Skeletal muscle satellite cell (primary cell): ENCODE data around the gene NCKAP5. TPM values are rescaled to one million over a fixed set of nuclear protein-coding genes. Genes with fewer than 3 reads are reported as not detected.

Experiments used
- H3K27me3 ChIP-seq: 2 replicates; pipeline ENCODE4 v1.7.0; 2013; ENCODE audit warnings: low read length; ENCODE audit not compliant: control insufficient read depth, insufficient read depth
- H3K36me3 ChIP-seq: 2 replicates; pipeline ENCODE4 v1.7.0; 2013; ENCODE audit warnings: mild to moderate bottlenecking, control low read depth, low read length; ENCODE audit not compliant: insufficient read depth
- H3K4me1 ChIP-seq: 2 replicates; pipeline ENCODE4 v1.7.0; 2013; ENCODE audit warnings: low read length; ENCODE audit not compliant: control insufficient read depth, insufficient read depth
- H3K4me2 ChIP-seq: 2 replicates; pipeline ENCODE4 v1.7.0; 2013; ENCODE audit warnings: mild to moderate bottlenecking, low read length
- H3K4me3 ChIP-seq: 2 replicates; pipeline ENCODE4 v1.7.0; 2013; ENCODE audit warnings: low read length
- H3K9ac ChIP-seq: 2 replicates; pipeline ENCODE4 v1.7.0; 2013; ENCODE audit warnings: mild to moderate bottlenecking, low read depth, low read length, moderate library complexity
- H3K9me3 ChIP-seq: replicated peaks from 2 replicates; pipeline ENCODE4 v1.7.0; 2013; ENCODE audit warnings: mild to moderate bottlenecking, control low read depth, low read length
- total RNA-seq: library from RNA; depleted of rRNA; stranded (reverse); fragments of >200 nt; gene quantifications from 2 replicates; pipeline ENCODE4 v1.2.3, GENCODE V29; 2012; rRNA removed

NCKAP5 gene
- under 0.01 TPM in 2 replicates for total RNA-seq

- Histone ChIP-seq H3K9ac (peak within 1 kb of the TSS; percentile 53), H3K4me3 (peak within 1 kb of the TSS; percentile 69), H3K4me2 (peak within 1 kb of the TSS; percentile 85), H3K9me3 (no peaks in the 10 kb centered on the region), H3K36me3 (no peaks in the 10 kb centered on the region), H3K4me1 (peaks cover 19% of the 10 kb centered on the region), H3K27me3 (peaks cover 3% of the 10 kb centered on the region)
Observed at GRCh38 chr2:133568172-133568571, at the start of gene NCKAP5. NCKAP5 (minus strand) TSS chr2:133568463; CDS start chr2:133517526, 50,937 bp downstream.

- Histone ChIP-seq H3K4me1 (no peaks in the 10 kb centered on the region), H3K36me3 (no peaks in the 10 kb centered on the region), H3K9me3 (no peaks in the 10 kb centered on the region), H3K27me3 (peaks cover 9% of the 10 kb centered on the region), H3K4me3 (no peak overlapping the region), H3K4me2 (no peak overlapping the region), H3K9ac (no peak overlapping the region)
Observed at GRCh38 chr2:133609664-133610063, 41.4 kb upstream of the NCKAP5 start.

GRCh38 chr2:133608291-133608690 lies 40.0 kb upstream of the NCKAP5 start:
- Histone ChIP-seq H3K4me2 (no peak overlapping the region), H3K4me1 (no peaks in the 10 kb centered on the region), H3K9me3 (no peaks in the 10 kb centered on the region), H3K27me3 (peaks cover 7% of the 10 kb centered on the region), H3K4me3 (no peak overlapping the region), H3K36me3 (no peaks in the 10 kb centered on the region), H3K9ac (no peak overlapping the region)

GRCh38 chr2:133607679-133608078 lies 39.4 kb upstream of the NCKAP5 start:
- no peaks in the 10 kb centered on the region for H3K9me3 ChIP-seq
- H3K4me2 ChIP-seq, result no peak overlapping the region
- H3K36me3 ChIP-seq, result no peaks in the 10 kb centered on the region

GRCh38 chr2:133606616-133607015 lies 38.4 kb upstream of the NCKAP5 start:
- no peaks in the 10 kb centered on the region for H3K4me1 ChIP-seq
- H3K4me2 ChIP-seq, result no peak overlapping the region
- H3K36me3 ChIP-seq, result no peaks in the 10 kb centered on the region
- no peak overlapping the region for H3K4me3 ChIP-seq
- H3K9ac ChIP-seq, result no peak overlapping the region
- peaks cover 7% of the 10 kb centered on the region for H3K27me3 ChIP-seq
- no peaks in the 10 kb centered on the region for H3K9me3 ChIP-seq

More at GRCh38 chr2:133607679-133608078, 39.4 kb upstream of the NCKAP5 start:
- no peak overlapping the region for H3K9ac ChIP-seq
- no peaks in the 10 kb centered on the region for H3K4me1 ChIP-seq
- H3K27me3 ChIP-seq, result peaks cover 7% of the 10 kb centered on the region
- no peak overlapping the region for H3K4me3 ChIP-seq

GRCh38 chr2:133605766-133606137 lies 37.5 kb upstream of the NCKAP5 start:
- Histone ChIP-seq H3K9me3 (no peaks in the 10 kb centered on the region), H3K27me3 (peaks cover 10% of the 10 kb centered on the region), H3K36me3 (no peaks in the 10 kb centered on the region), H3K9ac (no peak overlapping the region), H3K4me3 (no peak overlapping the region), H3K4me2 (no peak overlapping the region), H3K4me1 (no peaks in the 10 kb centered on the region)

GRCh38 chr2:133605011-133605765 lies 36.9 kb upstream of the NCKAP5 start:
- H3K4me2 ChIP-seq, result no peak overlapping the region

GRCh38 chr2:133603109-133603508 lies 34.8 kb upstream of the NCKAP5 start:
- H3K4me3 ChIP-seq, result no peak overlapping the region
- peaks cover 33% of the 10 kb centered on the region for H3K27me3 ChIP-seq
- H3K4me2 ChIP-seq, result no peak overlapping the region
- no peaks in the 10 kb centered on the region for H3K4me1 ChIP-seq
- no peaks in the 10 kb centered on the region for H3K9me3 ChIP-seq
- H3K9ac ChIP-seq, result no peak overlapping the region
- H3K36me3 ChIP-seq, result no peaks in the 10 kb centered on the region

More at GRCh38 chr2:133605011-133605765, 36.9 kb upstream of the NCKAP5 start:
- Histone ChIP-seq H3K9me3 (no peaks in the 10 kb centered on the region), H3K4me1 (no peaks in the 10 kb centered on the region), H3K36me3 (no peaks in the 10 kb centered on the region), H3K4me3 (no peak overlapping the region), H3K9ac (no peak overlapping the region), H3K27me3 (peaks cover 16% of the 10 kb centered on the region)

- Histone ChIP-seq H3K9ac (no peak overlapping the region), H3K9me3 (no peaks in the 10 kb centered on the region), H3K4me3 (no peak overlapping the region), H3K27me3 (peaks cover 36% of the 10 kb centered on the region), H3K4me1 (no peaks in the 10 kb centered on the region), H3K36me3 (no peaks in the 10 kb centered on the region), H3K4me2 (no peak overlapping the region)
Observed at GRCh38 chr2:133602538-133602937, 34.3 kb upstream of the NCKAP5 start.

- Histone ChIP-seq H3K9me3 (no peaks in the 10 kb centered on the region), H3K4me1 (no peaks in the 10 kb centered on the region), H3K4me2 (no peak overlapping the region), H3K27me3 (peaks cover 44% of the 10 kb centered on the region), H3K9ac (no peak overlapping the region), H3K36me3 (no peaks in the 10 kb centered on the region), H3K4me3 (no peak overlapping the region)
Observed at GRCh38 chr2:133600266-133600928, 32.1 kb upstream of the NCKAP5 start.

- H3K4me2 ChIP-seq, result no peak overlapping the region
- no peak overlapping the region for H3K4me3 ChIP-seq
- H3K9me3 ChIP-seq, result no peaks in the 10 kb centered on the region
- peaks cover 42% of the 10 kb centered on the region for H3K27me3 ChIP-seq
- H3K4me1 ChIP-seq, result no peaks in the 10 kb centered on the region
- no peak overlapping the region for H3K9ac ChIP-seq
- H3K36me3 ChIP-seq, result no peaks in the 10 kb centered on the region
Observed at GRCh38 chr2:133599811-133600210, 31.5 kb upstream of the NCKAP5 start.
